MM.1S (cell line): Measurements from ENCODE around the gene SHROOM3.

Experiments
- DNase-seq: peaks from one replicate; pipeline ENCODE4 v3.0.0-alpha.2; 2015
- H2AFZ ChIP-seq: fragments of 300-600 bp; sonication (generic); 2 replicates; pipeline ENCODE4 v1.6.0; 2016; ENCODE audit warnings: antibody characterized with exemption, low read length
- H3F3A ChIP-seq: fragments of 300-600 bp; sonication (generic); 2 replicates; pipeline ENCODE4 v1.6.1; 2016; ENCODE audit warnings: mild to moderate bottlenecking, antibody characterized with exemption, low read length, moderate library complexity, mixed read lengths; ENCODE audit not compliant: insufficient read depth
- H3K27ac ChIP-seq: fragments of 300-600 bp; sonication (generic); 2 replicates; pipeline ENCODE4 v1.5.1; 2016; ENCODE audit warnings: mild to moderate bottlenecking, low read length
- H3K27me3 ChIP-seq: fragments of 300-600 bp; sonication (generic); replicated peaks from 2 replicates; pipeline ENCODE4 v1.6.0; 2016; ENCODE audit warnings: low read length; ENCODE audit not compliant: insufficient read depth
- H3K36me3 ChIP-seq: fragments of 300-600 bp; sonication (generic); replicated peaks from 2 replicates; pipeline ENCODE4 v1.6.1; 2016; ENCODE audit warnings: mild to moderate bottlenecking, low read length, mixed read lengths; ENCODE audit not compliant: insufficient read depth
- H3K4me1 ChIP-seq: fragments of 300-600 bp; sonication (generic); 2 replicates; pipeline ENCODE4 v1.6.1; 2016; ENCODE audit warnings: low read length, mixed read lengths
- H3K4me2 ChIP-seq: fragments of 300-600 bp; sonication (generic); 2 replicates; pipeline ENCODE4 v1.6.0; 2016; ENCODE audit warnings: low read depth, low read length
- H3K4me3 ChIP-seq: fragments of 300-600 bp; sonication (generic); 2 replicates; pipeline ENCODE4 v1.5.1; 2016; ENCODE audit warnings: low read length, mixed read lengths
- H3K79me2 ChIP-seq: fragments of 300-600 bp; sonication (generic); 2 replicates; pipeline ENCODE4 v1.6.1; 2016; ENCODE audit warnings: mixed run types, low read length, mixed read lengths
- H3K9ac ChIP-seq: fragments of 300-600 bp; sonication (generic); 2 replicates; pipeline ENCODE4 v1.6.1; 2016; ENCODE audit warnings: low read length, mixed read lengths
- H3K9me2 ChIP-seq: fragments of 300-600 bp; sonication (generic); replicated peaks from 2 replicates; pipeline ENCODE4 v1.6.1; 2016; ENCODE audit warnings: mild to moderate bottlenecking, low read length, mixed read lengths; ENCODE audit not compliant: insufficient read depth
- H3K9me3 ChIP-seq: fragments of 300-600 bp; sonication (generic); replicated peaks from 2 replicates; pipeline ENCODE4 v1.6.1; 2016; ENCODE audit warnings: mild to moderate bottlenecking, low read length, mixed read lengths; ENCODE audit not compliant: insufficient read depth
- H4K20me1 ChIP-seq: fragments of 300-600 bp; sonication (generic); 2 replicates; pipeline ENCODE4 v1.6.1; 2016; ENCODE audit warnings: mild to moderate bottlenecking, low read length, moderate library complexity, mixed read lengths; ENCODE audit not compliant: insufficient read depth
- EZH2 ChIP-seq: fragments of 300-600 bp; sonication (generic); optimal IDR thresholded peaks from 2 replicates; pipeline ENCODE3; 2017; ENCODE audit warnings: low read depth, mild to moderate bottlenecking, antibody characterized with exemption, low read length, mixed read lengths
- EZH2phosphoT487 ChIP-seq: fragments of 300-600 bp; sonication (generic); IDR thresholded peaks from 2 replicates; pipeline ENCODE4 v1.6.1; 2018; ENCODE audit warnings: antibody characterized with exemption, low read length
- TF ChIP-seq, protein P1 (sequence below): fragments of 300-600 bp; sonication (generic); IDR thresholded peaks from 2 replicates; pipeline ENCODE4 v1.5.1; 2016; ENCODE audit warnings: antibody characterized with exemption, low read length, mixed read lengths

The SHROOM3 gene

DNA sequence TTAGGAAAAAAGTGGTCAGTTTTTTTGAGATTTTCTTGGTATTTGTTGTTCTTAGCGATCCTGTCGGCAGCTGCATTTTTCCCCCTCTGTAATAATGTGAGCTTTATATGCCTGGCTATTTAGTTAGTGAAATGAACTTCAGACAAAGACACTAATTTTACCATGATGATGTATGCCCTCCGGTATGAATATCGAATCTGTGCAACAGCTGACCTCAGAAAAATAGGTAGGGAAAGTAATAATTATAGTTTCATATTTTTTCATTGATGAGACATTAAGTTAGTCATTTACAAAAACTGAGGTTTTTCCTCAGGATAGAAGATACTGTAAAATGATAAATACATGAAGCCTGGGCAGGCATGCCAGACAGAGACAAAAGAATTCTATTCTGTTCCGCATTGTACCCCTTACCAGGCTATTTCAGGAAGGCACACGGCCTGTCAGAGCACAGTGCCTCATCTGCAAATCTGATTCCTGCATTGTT lies 155.8 kb downstream of the SHROOM3 start:
- Histone ChIP-seq H3K4me3 (no peak overlapping the region), H3F3A (0 out of 2 replicates have a peak, but pooled peaks cover 3% of the 10 kb centered on the region), H3K4me1 (no peaks in the 10 kb centered on the region), H3K27me3 (no peaks in the 10 kb centered on the region), H3K36me3 (no peaks in the 10 kb centered on the region), H2AFZ (no peak overlapping the region), H4K20me1 (no peaks in the 10 kb centered on the region), H3K27ac (no peak overlapping the region), H3K9me2 (no peaks in the 10 kb centered on the region), H3K79me2 (no peaks in the 10 kb centered on the region; the same call in 1 of the 2 replicates), H3K4me2 (no peak overlapping the region), H3K9me3 (no peaks in the 10 kb centered on the region), H3K9ac (no peak overlapping the region)
- no peak for DNase-seq
- TF ChIP-seq EZH2 (no peak), EZH2phosphoT487 (no peak)
- TF ChIP-seq, protein P1, sequence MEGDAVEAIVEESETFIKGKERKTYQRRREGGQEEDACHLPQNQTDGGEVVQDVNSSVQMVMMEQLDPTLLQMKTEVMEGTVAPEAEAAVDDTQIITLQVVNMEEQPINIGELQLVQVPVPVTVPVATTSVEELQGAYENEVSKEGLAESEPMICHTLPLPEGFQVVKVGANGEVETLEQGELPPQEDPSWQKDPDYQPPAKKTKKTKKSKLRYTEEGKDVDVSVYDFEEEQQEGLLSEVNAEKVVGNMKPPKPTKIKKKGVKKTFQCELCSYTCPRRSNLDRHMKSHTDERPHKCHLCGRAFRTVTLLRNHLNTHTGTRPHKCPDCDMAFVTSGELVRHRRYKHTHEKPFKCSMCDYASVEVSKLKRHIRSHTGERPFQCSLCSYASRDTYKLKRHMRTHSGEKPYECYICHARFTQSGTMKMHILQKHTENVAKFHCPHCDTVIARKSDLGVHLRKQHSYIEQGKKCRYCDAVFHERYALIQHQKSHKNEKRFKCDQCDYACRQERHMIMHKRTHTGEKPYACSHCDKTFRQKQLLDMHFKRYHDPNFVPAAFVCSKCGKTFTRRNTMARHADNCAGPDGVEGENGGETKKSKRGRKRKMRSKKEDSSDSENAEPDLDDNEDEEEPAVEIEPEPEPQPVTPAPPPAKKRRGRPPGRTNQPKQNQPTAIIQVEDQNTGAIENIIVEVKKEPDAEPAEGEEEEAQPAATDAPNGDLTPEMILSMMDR = no peak

GRCh38 chr4:76591992-76592391 lies 157.0 kb downstream of the SHROOM3 start:
- TF ChIP-seq, protein P1 = no peak
- H2AFZ ChIP-seq = no peak overlapping the region
- no peaks in the 10 kb centered on the region for H3K9me3 ChIP-seq
- no peaks in the 10 kb centered on the region for H3K9me2 ChIP-seq
- DNase-seq = no peak
- no peaks in the 10 kb centered on the region for H3K4me1 ChIP-seq
- H3K79me2 ChIP-seq = no peaks in the 10 kb centered on the region; the same call in 1 of the 2 replicates
- H3K9ac ChIP-seq = no peak overlapping the region
- no peaks in the 10 kb centered on the region for H3K36me3 ChIP-seq
- no peaks in the 10 kb centered on the region for H3K27me3 ChIP-seq
- H3K4me2 ChIP-seq = no peak overlapping the region
- H3K27ac ChIP-seq = no peak overlapping the region
- H3K4me3 ChIP-seq = no peak overlapping the region
- H3F3A ChIP-seq = no peaks in the 10 kb centered on the region
- no peaks in the 10 kb centered on the region for H4K20me1 ChIP-seq

DNA sequence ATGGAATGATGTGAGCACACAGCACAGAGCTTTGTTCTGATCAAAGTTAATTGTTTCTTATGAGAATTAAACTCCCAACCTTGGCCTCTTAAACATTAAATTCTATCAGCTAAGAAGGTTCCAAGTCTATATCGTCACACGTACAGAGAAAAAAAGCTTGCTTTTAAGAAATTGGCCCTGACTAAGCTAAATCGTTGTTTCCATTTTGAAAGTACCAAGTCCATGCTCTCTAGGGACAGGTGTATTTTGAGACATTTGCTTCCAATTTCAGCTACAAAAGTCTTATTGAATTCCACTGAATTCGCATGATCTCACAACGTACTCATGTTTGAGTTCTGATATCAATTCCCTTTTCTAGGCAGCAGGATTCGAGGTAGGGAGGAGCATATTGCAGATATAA lies 157.4 kb downstream of the SHROOM3 start:
- H3K4me1 ChIP-seq = no peaks in the 10 kb centered on the region
- DNase-seq = no peak

More for the DNA sequence above, 157.4 kb downstream of the SHROOM3 start:
- no peaks in the 10 kb centered on the region for H3K27me3 ChIP-seq
- no peak overlapping the region for H3K4me3 ChIP-seq
- H3K79me2 ChIP-seq = no peaks in the 10 kb centered on the region; the same call in 1 of the 2 replicates
- H4K20me1 ChIP-seq = no peaks in the 10 kb centered on the region
- no peak overlapping the region for H3K4me2 ChIP-seq
- no peaks in the 10 kb centered on the region for H3K9me2 ChIP-seq
- TF ChIP-seq, protein P1 = no peak
- TF ChIP-seq EZH2 (no peak), EZH2phosphoT487 (no peak)
- no peak overlapping the region for H2AFZ ChIP-seq
- no peaks in the 10 kb centered on the region for H3K9me3 ChIP-seq
- no peak overlapping the region for H3K27ac ChIP-seq
- no peaks in the 10 kb centered on the region for H3F3A ChIP-seq
- no peak overlapping the region for H3K9ac ChIP-seq
- H3K36me3 ChIP-seq = no peaks in the 10 kb centered on the region
